HG03571 (cell line): Measurements from ENCODE around the gene VPS37B.
"Not testable (repeated sequence)": the region's sequence is repeated elsewhere in the genome, so short reads cannot be mapped to it uniquely, and the experiment has no call there.

ENCODE experiments used
- ATAC-seq: cut with Tn5 transposase; IDR thresholded peaks from one replicate; pipeline ENCODE4 v1.9.1; 2021; ENCODE audit not compliant: unreplicated experiment

The VPS37B gene

DNA sequence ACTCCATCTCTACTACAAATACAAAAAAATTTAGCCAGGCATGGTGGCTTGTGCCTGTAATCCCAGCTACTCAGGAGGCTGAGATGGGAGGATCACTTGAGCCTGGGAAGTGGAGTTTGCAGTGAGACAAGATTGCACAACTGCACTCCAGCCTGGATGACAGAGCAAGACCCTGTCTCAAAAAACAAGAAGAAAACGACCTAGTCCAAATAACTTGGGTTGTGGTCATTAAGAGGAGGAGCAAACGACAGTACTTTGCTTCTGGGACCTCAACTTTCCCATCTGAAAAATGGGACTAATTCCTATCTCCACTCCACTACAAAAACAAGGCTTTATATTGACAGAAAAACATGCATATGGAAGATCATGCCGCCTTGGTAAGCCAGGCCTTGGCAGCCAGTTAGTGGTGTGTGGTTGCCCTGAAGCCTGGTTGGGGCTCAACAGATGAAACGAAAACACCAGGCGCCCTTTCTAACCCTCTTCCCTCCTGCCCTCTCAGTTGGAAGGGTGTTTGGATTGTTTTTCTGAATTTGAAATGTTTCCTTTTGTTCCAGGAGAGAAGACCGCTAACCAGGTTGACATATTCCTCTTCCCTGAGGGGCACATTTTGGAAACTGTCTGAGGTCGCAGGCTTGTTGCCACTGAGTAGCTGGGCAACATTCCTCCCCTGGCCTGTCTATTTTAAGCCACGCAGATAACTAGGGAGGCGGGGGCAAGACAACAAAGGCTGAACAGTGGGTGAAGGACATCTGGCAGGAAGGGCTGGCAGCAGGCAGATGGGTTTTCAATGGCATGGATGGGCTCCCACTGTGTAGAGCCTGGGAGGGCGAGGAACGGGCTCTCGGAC lies 13.7 kb upstream of the VPS37B start:
- no peak for ATAC-seq

DNA sequence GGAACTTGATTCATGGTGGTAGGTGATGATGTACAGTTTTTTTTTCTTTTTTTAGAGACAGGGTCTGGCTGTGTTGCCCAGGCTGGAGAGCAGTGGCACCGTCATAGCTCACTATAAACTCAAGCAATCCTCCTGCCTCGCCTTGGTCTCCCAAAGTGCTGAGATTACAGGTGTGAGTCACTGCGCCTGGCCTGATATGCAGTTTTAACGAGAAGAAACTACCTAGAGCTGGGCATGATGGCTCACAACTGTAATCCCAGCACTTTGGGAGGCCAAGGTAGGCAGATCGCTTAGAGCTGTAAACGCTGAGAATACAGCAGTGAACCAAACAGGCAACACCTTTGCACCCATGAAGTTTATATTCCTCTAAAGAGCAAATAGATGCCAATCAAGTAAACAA lies 13.0 kb upstream of the VPS37B start:
- no peak for ATAC-seq

DNA sequence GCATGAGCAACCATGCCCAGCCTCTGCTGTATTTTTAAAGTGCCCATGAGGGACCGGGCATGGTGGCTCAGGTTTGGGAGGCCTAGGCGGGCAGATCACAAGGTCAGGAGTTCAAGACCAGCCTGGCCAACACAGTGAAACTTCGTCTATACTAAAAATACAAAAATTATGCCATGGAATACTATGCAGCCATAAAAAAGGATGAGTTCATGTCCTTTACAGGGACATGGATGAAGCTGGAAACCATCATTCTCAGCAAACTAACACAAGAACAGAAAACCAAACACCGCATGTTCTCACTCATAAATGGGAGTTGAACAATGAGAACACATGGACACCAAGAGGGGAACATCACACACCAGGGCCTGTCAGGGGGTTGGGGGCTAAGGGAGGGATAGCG lies 9.3 kb upstream of the VPS37B start:
- not testable (repeated sequence) for ATAC-seq

DNA sequence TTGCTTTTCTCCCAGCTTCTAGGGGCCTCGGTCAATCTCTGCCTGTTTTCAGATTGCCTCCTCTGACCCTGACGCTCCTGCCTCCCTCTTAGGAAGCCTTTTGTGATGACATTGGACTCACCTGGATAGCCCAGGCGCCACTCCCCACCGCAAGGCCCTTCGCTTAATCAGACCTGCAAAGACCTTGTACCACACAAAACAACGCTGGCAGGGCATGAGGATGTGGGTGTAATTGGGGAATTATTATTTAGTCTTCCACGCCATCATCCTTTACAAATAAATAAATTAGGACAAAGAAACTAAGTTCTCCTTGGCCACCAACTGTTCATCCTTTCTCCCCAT lies 7.7 kb upstream of the VPS37B start:
- no peak for ATAC-seq

DNA sequence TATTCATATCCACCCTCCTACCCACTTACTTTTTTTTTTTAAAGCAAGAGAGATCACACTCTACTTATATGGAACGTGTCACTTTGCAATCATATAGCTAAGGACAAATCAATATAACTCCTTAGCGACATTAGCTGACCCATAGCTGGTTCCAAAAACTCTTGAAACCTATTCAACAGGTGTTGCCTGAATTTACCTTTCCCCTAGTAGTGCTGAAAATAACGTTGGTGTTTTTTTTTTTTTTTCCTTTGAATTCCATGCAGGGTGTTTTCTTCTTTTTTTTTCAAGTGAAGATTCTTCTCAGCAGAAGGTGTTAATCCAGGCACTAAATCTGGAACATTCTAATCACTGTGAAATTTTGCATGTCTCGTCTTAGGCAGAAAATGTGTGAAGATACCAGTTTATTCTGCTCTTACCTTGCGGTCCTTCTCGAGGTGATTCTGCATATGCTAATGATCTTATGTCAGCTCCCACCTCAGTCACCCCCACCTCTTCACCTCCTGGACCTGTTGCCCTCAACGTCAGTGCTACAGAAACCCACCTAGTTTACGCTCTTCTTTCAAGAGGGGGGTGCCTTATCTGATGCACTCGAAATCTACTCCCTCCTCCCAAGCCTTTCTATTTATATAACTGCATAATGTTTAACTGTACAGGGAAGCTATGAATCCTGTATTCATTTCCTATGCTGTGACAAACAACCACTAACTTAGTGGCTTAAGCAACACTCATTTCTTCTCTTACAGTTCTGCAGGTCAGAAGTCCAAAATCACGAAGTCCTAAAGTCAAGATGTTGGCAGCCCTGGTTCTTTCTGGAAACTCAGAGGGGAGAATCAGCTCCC lies 7.1 kb upstream of the VPS37B start:
- no peak for ATAC-seq

DNA sequence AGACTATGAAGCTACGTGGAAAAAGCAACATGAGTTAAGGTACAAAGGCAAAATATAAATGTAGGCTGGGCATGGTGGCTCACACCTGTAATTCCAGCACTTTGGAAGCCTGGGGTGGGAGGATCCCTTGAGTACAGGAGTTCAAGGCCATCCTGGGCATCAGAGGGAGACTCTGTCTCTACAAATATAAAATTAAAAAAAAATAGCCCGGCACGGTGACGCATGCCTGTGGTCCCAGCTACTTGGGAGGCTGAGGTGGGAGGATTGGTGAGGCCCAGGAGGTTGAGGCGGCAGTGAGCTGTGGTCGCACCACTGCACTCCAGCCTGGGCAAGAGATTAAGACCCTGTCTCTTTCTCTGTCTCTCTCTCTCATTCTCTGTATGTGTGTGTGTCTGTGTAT lies 4.0 kb upstream of the VPS37B start:
- no peak for ATAC-seq

DNA sequence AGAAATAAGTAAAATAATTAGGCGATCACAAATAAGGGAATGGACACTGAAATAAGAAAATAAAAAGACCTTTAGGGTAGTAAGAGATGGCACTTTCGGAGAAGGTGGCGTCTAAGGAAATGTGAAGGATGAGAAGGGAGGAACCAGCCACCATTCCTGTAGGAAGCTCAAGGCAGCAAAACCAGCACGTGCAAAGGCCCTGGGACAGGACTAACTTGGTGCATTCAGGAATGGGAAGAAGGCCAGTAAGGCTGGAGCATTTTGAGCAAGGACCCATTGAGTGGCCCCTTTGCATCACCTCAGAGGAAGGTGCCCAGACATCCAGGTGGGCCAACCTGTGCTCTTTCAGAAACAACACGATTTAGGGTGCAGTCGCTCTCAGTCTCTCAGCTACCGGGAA lies 738 bp upstream of the VPS37B start:
- no peak for ATAC-seq

DNA sequence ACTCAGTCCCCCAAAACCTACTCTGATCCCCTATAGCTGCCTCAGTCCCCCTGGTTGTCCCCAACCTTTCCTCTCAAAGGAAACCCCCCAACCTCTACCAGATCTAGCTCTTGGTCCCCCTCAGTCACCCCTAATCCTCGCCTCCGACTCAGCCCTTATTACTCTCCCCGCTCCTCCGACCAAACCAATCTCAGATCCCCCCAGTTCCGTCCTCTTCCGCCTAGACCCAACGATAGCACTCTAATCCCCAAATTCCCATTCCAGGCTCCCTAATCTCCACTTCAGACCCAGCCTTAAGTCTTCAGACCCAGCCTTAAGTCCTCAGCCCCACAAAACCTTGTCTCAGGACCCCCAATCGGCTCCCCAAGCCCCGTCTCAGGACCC lies 612 bp downstream of the VPS37B start:
- no peak for ATAC-seq

DNA sequence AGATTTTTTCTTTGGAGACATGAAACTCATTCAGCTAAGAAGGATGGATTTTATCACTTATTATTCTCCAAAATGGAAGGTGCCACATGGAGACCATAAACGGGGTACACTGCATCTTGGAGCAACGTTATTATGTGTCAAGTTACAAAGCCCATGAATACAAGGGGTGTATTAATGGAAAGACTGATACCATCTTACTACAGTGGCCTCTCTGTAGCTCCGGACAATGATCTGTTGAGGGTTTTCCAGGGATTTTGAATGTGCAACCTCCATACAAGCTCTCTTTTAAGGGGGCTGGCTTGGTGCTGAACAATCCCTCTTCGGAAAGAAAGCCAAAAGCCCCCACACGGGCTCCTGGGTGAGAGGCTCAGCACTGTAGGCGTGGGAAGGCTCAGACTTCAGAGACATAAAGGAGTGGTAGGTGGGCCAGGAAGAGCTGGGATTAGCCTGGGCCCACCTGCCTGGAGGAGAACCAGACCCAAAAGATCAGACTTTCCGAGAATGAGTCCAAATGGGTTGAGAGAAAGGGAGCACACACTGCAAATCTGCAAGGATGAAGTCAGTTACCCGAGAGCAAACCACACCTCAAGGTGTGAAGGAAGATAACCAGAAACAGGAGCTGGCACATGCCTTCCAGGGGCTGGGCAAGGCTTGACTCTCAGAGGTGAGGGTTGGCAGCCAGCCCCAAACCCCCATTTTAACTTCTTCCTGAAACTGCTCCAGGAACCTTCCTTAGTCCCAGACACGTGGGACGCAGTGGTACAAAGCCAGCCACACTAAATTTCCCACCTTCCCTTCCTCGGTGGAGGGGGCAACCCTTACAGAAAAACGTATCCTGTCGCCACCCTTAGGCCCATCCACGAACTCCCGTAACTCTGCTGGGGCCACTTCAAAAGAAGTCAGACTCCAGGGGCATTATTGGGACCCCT lies 1.5 kb downstream of the VPS37B start:
- no peak for ATAC-seq

DNA sequence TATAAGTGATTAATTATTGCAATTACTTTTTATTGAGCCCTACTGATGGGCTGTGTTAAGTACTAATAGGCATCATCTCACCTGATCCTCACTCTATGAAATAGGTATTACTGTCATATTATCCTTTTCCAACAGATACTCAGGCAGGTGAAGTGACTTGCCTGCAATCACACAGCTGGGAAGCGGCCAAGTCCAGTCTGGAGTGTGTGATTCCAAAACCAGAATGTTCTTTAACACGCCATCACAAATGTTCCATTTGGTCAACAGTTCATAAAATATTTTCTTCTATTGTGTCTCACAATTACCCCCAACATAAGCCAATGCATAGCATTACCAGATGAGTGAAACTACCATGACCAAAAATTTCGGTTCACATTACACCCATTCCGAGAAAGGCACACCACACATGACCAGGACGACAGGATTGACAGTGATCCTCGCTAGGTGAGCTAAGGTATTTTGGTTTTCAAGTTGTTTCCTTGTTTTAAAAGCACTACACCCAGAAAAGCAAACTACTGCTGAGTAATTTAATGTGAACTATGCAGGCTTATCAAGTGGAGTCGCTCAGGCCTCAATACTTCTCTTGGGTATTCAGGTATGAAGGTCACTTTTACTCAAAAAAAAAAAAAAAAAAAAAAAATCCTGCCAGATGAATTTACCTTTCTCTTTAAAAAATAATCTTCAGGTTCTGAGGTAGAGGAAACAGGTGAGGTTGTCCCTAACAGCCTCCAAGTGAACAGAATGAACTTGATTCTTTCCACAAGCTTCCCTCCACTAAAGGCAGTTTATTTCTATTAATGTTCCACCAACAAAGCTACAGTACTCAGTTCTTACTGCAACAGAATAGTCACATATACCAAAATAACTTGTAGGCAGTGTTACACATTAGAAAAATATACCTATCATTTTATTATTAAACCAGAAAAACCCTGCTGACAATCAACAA lies 2.4 kb downstream of the VPS37B start:
- no peak for ATAC-seq

DNA sequence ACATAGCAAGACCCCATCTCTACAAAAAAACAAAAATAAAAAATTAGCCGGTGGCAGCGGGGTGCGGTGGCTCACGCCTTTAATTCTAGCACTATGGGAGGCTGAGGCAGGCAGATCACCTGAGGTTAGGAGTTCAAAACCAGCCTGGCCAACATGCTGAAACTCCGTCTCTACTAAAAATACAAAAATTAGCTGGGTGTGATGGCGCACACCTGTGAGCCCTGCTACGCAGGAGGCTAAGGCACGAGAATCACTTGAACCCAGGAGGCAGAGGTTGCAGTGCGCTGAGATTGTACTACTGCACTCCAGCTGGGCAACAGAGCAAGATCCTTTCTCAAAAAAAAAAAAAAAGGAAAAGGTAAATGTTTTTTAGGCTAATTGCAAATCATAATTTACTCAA lies 3.2 kb downstream of the VPS37B start:
- not testable (repeated sequence) for ATAC-seq

DNA sequence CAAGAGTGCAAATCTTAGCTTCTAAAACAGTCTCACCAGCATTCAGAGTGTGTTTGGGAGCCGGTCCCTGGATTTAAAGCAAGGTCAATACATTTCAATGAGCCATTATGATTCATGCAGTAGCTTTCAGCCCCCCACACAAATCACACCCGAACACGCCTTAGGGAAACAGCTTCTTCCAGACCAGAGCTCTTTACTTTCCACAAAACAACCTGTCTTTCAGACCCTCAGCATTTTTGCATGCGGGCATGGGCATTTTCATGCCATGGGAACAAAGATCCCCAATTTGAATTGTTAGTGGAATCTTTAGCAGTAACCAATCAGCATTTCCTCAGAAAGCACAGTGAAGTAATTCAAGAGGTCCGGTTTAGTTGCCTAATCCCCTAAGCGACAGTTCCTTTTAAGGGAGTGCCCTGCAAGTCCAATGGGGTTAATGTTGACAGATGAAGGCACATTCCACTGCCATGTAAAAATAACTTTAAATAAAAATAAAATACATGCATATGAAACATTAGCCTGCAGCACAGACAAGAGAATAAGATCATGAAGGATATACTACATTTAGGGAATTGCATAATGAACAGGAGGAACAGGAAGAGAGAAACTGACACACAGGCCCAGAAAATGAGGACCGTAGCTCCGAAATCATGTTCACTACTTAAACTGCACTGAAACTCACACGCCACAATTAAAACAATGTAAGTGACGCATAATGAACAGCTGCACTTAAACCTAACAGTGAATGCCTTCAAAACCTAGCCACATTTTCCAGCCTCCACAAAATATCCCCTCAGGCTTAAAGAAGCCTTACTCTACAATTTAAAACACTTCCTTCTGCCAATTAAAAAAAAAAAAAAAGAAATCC lies 4.0 kb downstream of the VPS37B start:
- no peak for ATAC-seq

DNA sequence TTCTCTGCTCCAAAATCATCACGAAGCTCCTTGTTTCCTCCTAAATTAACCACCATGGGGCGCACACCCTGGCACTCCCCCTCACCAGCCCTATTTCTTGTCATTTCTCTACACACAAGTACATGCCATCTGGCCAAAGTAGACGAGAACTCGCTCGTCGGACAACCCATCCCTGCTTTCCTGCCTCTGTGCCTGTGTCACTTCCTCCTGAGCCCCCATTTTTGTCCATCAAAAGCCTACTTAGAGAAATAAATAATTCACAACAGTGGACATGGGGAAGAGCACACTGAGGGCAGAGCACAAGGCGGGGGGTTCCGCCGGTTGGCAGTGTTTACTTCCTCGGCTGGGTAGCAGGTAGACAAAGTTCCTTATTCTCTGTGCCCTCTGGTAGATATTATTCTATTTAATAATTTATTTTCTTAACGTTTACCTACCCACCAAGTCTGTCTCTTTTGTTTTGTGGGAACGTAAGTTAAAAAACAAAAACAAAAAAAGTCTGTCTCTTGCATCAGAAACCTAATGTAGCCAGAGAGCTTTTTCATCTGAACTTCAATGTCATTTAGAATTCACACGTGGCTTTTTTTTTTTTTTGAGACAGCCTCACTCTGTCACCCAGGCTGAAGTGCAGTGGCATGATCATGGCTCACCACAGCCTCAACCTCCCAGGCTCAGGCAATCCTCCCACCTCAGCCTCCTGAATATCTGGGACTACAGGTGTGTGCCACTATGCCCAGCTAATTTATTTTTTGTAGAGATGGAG lies 6.0 kb downstream of the VPS37B start:
- ATAC-seq = no peak

DNA sequence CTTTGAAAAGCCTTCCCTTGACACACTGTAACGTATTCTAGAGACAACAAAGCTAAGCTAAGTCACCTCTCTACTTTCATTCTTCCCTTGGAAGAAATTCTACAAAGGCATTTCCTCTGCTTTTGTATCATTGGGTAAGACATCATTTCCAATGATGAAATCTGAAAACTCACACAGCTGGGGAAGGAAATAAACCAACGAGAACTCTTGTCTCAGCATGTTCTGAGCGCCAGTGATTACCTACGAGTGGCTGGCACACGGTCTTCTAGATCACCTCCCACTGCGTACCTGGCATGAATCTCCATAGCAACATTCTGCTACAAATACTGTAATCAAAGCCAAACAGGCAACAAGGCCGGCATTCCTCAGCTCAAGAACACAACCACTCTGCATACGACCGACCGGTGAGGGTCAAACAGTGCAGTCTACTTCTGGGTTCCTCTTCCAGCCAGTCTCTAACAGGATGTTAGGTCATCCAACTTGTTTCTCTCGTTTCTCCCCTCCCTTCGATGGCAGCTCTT lies 7.6 kb downstream of the VPS37B start:
- ATAC-seq = no peak

DNA sequence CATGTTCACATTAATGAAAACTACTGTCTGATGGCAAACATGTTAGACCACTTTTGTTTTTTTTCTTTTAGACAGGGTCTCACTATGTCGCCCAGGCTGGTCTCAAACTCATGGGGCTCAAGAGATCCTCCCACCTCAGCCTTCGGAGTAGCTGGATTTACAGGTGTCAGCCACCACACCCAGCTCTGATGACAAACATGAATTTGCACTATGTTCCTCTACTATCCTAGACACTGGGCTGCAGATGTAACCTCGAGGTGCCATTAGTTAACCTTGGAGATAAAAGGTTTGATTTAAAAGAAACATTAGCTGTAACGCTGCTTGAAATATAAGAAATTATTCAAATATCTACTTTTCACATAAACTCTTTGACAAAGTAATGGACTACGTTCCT lies 8.1 kb downstream of the VPS37B start:
- ATAC-seq = no peak

DNA sequence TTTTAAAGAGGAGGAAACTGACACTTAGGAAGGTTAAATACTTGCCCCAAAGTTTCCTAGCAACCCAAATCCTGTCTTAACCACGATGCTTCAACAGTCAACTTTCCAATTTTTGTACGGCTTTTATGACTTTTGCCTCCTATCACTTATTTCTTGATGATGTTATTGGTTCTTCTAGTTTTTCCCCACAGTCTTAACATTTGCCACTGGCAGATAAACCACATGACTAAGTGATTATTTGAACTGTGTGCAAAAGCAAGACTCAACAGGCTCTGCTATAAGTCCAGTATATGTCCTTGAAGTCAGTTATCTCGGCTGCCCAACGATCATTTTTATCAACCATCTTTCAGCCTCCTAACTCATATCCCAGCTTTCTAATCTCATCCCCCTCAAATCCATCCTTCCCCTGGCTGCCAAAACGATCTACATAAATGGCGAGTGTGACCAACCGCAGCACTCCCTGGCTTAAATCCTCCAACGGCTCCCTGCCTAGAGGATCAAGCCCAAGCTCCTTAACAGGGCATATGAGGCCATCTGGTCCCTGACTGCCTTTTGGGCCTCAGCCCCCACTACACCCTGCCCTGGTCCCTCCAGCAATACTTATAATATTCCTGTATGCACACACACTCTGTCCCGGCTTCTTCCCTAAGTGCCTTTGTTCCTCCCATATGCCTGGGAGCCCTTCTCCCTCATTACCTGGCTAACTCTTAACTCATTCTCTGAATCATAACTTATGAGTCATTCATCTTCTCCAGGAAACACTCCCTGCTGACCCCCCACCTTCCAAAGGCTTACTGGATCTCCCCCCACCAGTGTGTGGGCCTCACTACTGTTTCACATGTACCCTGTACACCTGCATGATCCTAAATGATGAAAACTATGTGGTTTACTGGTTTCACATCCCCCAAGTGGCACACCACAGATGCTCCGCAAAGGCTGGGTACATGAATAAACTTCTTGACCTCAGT lies 8.8 kb downstream of the VPS37B start:
- ATAC-seq = peak; percentile 56

DNA sequence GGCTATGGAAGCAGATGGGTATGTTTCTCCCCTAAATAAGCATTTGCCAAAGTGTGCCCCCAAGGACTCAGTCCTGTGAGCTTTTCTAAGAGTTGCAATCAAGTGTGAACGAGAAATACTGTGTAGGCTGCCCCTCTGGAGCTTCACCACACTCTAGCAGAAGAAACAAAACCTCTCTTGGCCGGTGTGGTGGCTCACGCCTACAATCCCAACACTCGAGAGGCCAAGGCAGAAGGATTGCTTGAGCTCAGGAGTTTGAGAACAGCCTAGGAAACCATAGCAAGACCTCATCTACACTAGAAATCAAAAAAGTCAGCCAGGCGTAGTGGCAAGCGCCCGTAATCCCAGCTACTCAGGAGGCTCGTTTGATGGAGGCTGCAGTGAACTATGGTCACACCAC lies 9.8 kb downstream of the VPS37B start:
- no peak for ATAC-seq
